GM10248 (cell line): ENCODE data around the gene FOXQ1.

Experiments
- CTCF ChIA-PET: fragments of 300-600 bp; sonication (Branson Sonifier 250); formaldehyde crosslinking; extraction: SDS; loops from one replicate; lab custom pipeline; 2021; ENCODE audit warnings: antibody characterized with exemption; lab: Yijun Ruan, JAX
- POLR2A ChIA-PET: fragments of 350-650 bp; sonication (Branson Sonifier 250); formaldehyde crosslinking; extraction: SDS; loops from one replicate; lab custom pipeline; 2020; ENCODE audit warnings: antibody characterized with exemption; lab: Yijun Ruan, JAX
- DNase-seq: peaks from one replicate; pipeline ENCODE4 v3.0.0; 2012; ENCODE audit errors: extremely low spot score
- TF ChIP-seq, protein P1 (sequence below): IDR thresholded peaks from 2 replicates; pipeline ENCODE4 v1.5.1; 2012; ENCODE audit warnings: mild to moderate bottlenecking, low read depth; ENCODE audit errors: extremely low read depth, missing control alignments, control extremely low read depth

Gene FOXQ1

DNA sequence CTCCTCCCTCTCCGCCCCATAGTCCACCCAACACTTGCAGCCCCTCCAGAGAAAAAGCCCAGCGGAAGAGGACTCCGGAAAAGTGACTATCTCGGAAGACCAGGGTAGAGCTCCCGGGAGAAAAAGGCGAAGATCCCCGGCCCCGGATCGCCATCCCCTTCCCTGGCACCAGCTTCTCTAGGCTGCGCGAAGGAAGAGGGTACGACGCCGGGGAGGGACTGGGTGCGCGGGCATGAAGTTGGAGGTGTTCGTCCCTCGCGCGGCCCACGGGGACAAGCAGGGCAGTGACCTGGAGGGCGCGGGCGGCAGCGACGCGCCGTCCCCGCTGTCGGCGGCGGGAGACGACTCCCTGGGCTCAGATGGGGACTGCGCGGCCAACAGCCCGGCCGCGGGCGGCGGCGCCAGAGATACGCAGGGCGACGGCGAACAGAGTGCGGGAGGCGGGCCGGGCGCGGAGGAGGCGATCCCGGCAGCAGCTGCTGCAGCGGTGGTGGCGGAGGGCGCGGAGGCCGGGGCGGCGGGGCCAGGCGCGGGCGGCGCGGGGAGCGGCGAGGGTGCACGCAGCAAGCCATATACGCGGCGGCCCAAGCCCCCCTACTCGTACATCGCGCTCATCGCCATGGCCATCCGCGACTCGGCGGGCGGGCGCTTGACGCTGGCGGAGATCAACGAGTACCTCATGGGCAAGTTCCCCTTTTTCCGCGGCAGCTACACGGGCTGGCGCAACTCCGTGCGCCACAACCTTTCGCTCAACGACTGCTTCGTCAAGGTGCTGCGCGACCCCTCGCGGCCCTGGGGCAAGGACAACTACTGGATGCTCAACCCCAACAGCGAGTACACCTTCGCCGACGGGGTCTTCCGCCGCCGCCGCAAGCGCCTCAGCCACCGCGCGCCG, 822 bp downstream of the FOXQ1 start:
- ChIA-PET POLR2A (no interaction called here), CTCF (no interaction called here)
- no peak for DNase-seq
- TF ChIP-seq, protein P1, sequence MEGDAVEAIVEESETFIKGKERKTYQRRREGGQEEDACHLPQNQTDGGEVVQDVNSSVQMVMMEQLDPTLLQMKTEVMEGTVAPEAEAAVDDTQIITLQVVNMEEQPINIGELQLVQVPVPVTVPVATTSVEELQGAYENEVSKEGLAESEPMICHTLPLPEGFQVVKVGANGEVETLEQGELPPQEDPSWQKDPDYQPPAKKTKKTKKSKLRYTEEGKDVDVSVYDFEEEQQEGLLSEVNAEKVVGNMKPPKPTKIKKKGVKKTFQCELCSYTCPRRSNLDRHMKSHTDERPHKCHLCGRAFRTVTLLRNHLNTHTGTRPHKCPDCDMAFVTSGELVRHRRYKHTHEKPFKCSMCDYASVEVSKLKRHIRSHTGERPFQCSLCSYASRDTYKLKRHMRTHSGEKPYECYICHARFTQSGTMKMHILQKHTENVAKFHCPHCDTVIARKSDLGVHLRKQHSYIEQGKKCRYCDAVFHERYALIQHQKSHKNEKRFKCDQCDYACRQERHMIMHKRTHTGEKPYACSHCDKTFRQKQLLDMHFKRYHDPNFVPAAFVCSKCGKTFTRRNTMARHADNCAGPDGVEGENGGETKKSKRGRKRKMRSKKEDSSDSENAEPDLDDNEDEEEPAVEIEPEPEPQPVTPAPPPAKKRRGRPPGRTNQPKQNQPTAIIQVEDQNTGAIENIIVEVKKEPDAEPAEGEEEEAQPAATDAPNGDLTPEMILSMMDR: no peak

DNA sequence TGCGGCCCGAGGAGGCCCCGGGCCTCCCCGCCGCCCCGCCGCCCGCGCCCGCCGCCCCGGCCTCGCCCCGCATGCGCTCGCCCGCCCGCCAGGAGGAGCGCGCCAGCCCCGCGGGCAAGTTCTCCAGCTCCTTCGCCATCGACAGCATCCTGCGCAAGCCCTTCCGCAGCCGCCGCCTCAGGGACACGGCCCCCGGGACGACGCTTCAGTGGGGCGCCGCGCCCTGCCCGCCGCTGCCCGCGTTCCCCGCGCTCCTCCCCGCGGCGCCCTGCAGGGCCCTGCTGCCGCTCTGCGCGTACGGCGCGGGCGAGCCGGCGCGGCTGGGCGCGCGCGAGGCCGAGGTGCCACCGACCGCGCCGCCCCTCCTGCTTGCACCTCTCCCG, 1.5 kb downstream of the FOXQ1 start:
- CTCF ChIA-PET: no interaction called here
- POLR2A ChIA-PET: no interaction called here
- TF ChIP-seq, protein P1: no peak
- no peak for DNase-seq

DNA sequence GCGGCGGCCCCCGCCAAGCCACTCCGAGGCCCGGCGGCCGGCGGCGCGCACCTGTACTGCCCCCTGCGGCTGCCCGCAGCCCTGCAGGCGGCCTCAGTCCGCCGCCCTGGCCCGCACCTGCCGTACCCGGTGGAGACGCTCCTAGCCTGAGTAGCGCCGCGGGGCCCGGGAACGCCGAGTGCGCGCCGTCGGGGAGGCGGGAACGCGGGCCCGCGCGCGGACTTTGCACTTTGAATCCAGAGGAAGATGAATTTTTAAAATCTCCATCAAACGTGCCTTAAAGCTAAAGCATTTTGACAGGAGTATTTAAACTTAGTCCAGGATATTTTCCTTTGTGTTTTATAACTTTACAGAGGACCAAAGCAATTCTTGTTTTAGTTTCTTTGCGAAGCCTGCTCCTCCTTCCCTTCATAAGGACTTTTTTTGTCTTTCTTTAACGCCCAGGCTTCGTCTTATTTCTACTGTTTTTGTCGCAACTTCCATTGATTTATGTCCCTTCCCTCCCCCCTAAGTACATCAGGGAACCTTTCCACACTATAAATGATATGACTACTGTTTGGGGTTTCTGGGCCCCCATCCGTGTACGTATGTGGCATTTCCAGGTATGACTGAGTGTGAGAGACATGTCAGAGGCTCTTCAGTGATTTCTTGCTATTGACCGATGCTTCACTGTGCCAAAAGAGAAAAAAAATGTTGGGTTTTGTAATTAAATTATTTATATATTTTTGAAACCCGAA, 2.0 kb downstream of the FOXQ1 start:
- CTCF ChIA-PET: no interaction called here
- POLR2A ChIA-PET: no interaction called here
- TF ChIP-seq, protein P1: no peak
- no peak for DNase-seq

DNA sequence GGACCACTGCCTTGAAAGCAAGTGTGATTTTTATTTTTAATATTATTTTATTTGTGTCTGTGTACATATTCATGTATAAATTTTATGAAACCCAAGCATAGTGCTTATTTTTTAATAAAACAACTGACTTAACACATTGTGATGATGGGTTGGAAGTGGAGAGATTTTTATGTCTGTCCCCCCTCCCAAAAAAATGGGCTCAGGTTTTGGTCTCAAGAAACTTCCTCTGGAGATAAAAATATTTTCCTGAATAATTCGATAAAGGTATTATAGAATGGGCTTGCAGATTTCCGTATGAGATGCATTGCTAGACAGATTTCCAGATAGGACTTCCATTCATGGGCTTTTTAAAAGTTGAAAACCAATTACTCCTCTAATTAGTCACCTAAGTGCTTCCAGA, 2.7 kb downstream of the FOXQ1 start:
- DNase-seq: no peak
- TF ChIP-seq, protein P1: no peak
- ChIA-PET CTCF (no interaction called here), POLR2A (no interaction called here)

DNA sequence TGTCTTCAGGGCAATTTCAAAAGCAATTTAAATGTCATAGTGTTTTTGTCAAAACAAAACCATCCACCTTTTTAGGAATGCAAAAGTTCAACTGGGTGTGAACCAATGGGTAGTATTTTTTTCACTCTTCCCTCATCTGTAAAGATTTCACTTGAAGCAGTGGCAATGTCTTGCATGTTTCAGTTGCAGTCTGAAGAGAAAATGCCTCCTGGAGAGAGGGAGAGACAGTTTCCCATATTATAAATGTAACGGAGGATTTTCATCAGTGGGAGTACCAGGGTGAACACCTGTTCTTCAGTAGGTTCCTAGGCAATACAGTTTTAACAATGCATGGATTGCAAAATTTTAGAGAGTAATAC, 3.3 kb downstream of the FOXQ1 start:
- POLR2A ChIA-PET: no interaction called here
- CTCF ChIA-PET: no interaction called here

More for the DNA sequence above, 3.3 kb downstream of the FOXQ1 start:
- no peak for DNase-seq
- TF ChIP-seq, protein P1: no peak
